IMR-90 (cell line): ENCODE results near the gene RNU1-3. TPM values are rescaled to one million over a fixed set of nuclear protein-coding genes. Genes with fewer than 3 reads are reported as not detected.
"Not testable (repeated sequence)": the region's sequence is repeated elsewhere in the genome, so short reads cannot be mapped to it uniquely, and the experiment has no call there.

Experiments used
- ATAC-seq: fragments of 200-7000 bp; cut with Tn5 transposase; 2 replicates; pipeline ENCODE4 v1.9.1; 2020; ENCODE audit warnings: low read depth, mild to moderate bottlenecking, moderate library complexity
- BruUV-seq: library from RNA; stranded (reverse); fragments of 400-500 nt; replicated peaks from 2 replicates; lab custom pipeline; 2021; lab: Mats Ljungman, UMichigan
- CTCF ChIA-PET: fragments of 300-600 bp; formaldehyde crosslinking; extraction: SDS; loops from one replicate; lab custom pipeline; 2021; ENCODE audit warnings: antibody characterized with exemption; lab: Yijun Ruan, JAX
- POLR2A ChIA-PET: fragments of 300-600 bp; sonication (Branson Sonifier 250); formaldehyde crosslinking; loops from one replicate; lab custom pipeline; 2022; ENCODE audit warnings: antibody characterized with exemption; ENCODE audit not compliant: unreplicated experiment; lab: Charles Lee
- DNase-seq: peaks from one replicate; pipeline ENCODE4 v3.0.0; 2013
- H2AFZ ChIP-seq: replicated peaks from 2 replicates; pipeline ENCODE3; 2013; ENCODE audit warnings: low read length, mild to moderate bottlenecking; ENCODE audit not compliant: poor library complexity
- H2AK5ac ChIP-seq: 2 replicates; pipeline ENCODE4 v1.6.1; 2013; ENCODE audit warnings: low read depth, low read length, inconsistent platforms
- H2AK9ac ChIP-seq: replicated peaks from 2 replicates; pipeline ENCODE3; 2013; ENCODE audit warnings: mild to moderate bottlenecking, low read depth, low read length, moderate library complexity; ENCODE audit not compliant: poor library complexity
- H2BK120ac ChIP-seq: 2 replicates; pipeline ENCODE4 v1.6.1; 2013; ENCODE audit warnings: low read depth, low read length, inconsistent platforms
- H2BK15ac ChIP-seq: 3 replicates; pipeline ENCODE4 v1.6.1; 2013; ENCODE audit warnings: low read depth, low read length, inconsistent platforms
- H2BK20ac ChIP-seq: 2 replicates; pipeline ENCODE4 v1.6.1; 2013; ENCODE audit warnings: low read depth, mild to moderate bottlenecking, inconsistent platforms, low read length, moderate library complexity
- H2BK5ac ChIP-seq: 2 replicates; pipeline ENCODE4 v1.6.1; 2013; ENCODE audit warnings: mild to moderate bottlenecking, low read depth, low read length, inconsistent platforms; ENCODE audit not compliant: poor library complexity, severe bottlenecking
- H3K14ac ChIP-seq: replicated peaks from 2 replicates; pipeline ENCODE4 v1.6.1; 2013; ENCODE audit warnings: low read depth, low read length, inconsistent platforms
- H3K18ac ChIP-seq: 2 replicates; pipeline ENCODE4 v1.6.1; 2013; ENCODE audit warnings: low read depth, low read length, control low read depth
- H3K23ac ChIP-seq: 2 replicates; pipeline ENCODE4 v1.6.1; 2013; ENCODE audit warnings: low read depth, low read length, inconsistent platforms
- H3K27ac ChIP-seq: 2 replicates; pipeline ENCODE4 v1.5.1; 2013; ENCODE audit warnings: mild to moderate bottlenecking, control low read depth, low read length; ENCODE audit not compliant: insufficient read depth
- H3K27me3 ChIP-seq: 2 replicates; pipeline ENCODE4 v1.6.1; 2013; ENCODE audit warnings: low read length; ENCODE audit not compliant: control insufficient read depth, insufficient read depth
- H3K36me3 ChIP-seq: 2 replicates; pipeline ENCODE4 v1.6.1; 2013; ENCODE audit warnings: low read length, mixed read lengths; ENCODE audit not compliant: control insufficient read depth, insufficient read depth
- H3K4ac ChIP-seq: 2 replicates; pipeline ENCODE4 v1.6.1; 2013; ENCODE audit warnings: low read depth, low read length, inconsistent platforms
- H3K4me1 ChIP-seq: 2 replicates; pipeline ENCODE4 v1.6.1; 2013; ENCODE audit warnings: low read length, mixed read lengths; ENCODE audit not compliant: control insufficient read depth, insufficient read depth
- H3K4me2 ChIP-seq: 2 replicates; pipeline ENCODE4 v1.6.1; 2013; ENCODE audit warnings: low read depth, mild to moderate bottlenecking, control low read depth, low read length, moderate library complexity
- H3K4me3 ChIP-seq: 2 replicates; pipeline ENCODE4 v1.5.1; 2013; ENCODE audit warnings: low read depth, mild to moderate bottlenecking, control low read depth, low read length, moderate library complexity; ENCODE audit not compliant: insufficient read depth
- H3K56ac ChIP-seq: 2 replicates; pipeline ENCODE4 v1.6.1; 2013; ENCODE audit warnings: low read length, inconsistent platforms; ENCODE audit not compliant: insufficient read depth; ENCODE audit errors: extremely low read depth
- H3K79me1 ChIP-seq, 2 experiments: 2 replicates each; pipeline ENCODE4 v1.6.1; 2013; ENCODE audit warnings: low read length in 2 of 2, inconsistent platforms in 1 of 2, low read depth in 1 of 2
- H3K9ac ChIP-seq: 2 replicates; pipeline ENCODE4 v1.6.1; 2013; ENCODE audit warnings: low read depth, low read length, control low read depth
- H3K9me1 ChIP-seq: 2 replicates; pipeline ENCODE4 v1.6.1; 2013; ENCODE audit warnings: low read length, inconsistent platforms; ENCODE audit not compliant: insufficient read depth
- H3K9me3 ChIP-seq: 2 replicates; pipeline ENCODE4 v1.6.1; 2013; ENCODE audit warnings: low read length; ENCODE audit not compliant: control insufficient read depth, insufficient read depth
- H4K20me1 ChIP-seq: 2 replicates; pipeline ENCODE4 v1.6.1; 2013; ENCODE audit warnings: low read length, inconsistent platforms; ENCODE audit not compliant: insufficient read depth
- H4K5ac ChIP-seq: 2 replicates; pipeline ENCODE4 v1.6.1; 2013; ENCODE audit warnings: mild to moderate bottlenecking, low read depth, low read length, control low read depth
- H4K8ac ChIP-seq, 2 experiments: 2 replicates each; pipeline ENCODE4 v1.6.1; 2013; ENCODE audit warnings: low read depth in 2 of 2, low read length in 2 of 2, control low read depth in 1 of 2, inconsistent platforms in 1 of 2
- H4K91ac ChIP-seq: 2 replicates; pipeline ENCODE4 v1.6.1; 2013; ENCODE audit warnings: low read depth, low read length, inconsistent platforms; ENCODE audit not compliant: insufficient read depth
- WGBS, 2 experiments: methylation state at CpG; one replicate each; pipeline versions ENCODE4 v1.1.5 to v1.1.7; 2013; ENCODE audit warnings: missing lambda C conversion rate in 2 of 2; ENCODE audit not compliant: insufficient read length in 1 of 2; ENCODE audit errors: extremely low coverage in 2 of 2; 5-methylcytosine and 5-hydroxymethylcytosine counted together
- dilution Hi-C: fragments of 300-500 bp; cut with HindIII; formaldehyde crosslinking; loops from one replicate; pipeline ENCODE4 v1.14.3; 2018; ENCODE audit warnings: low sequenced_read_pairs; ENCODE audit not compliant: unreplicated experiment
- in situ Hi-C: fragments of 300-500 bp; cut with MboI; formaldehyde crosslinking; loops from 3 replicates; pipeline ENCODE4 v1.14.3; 2019; ENCODE audit warnings: low sequenced_read_pairs, inconsistent platforms, mixed read lengths
- intact Hi-C: fragments of 100-400 bp; cut with micrococcal nuclease; formaldehyde crosslinking; loops from 2 replicates; pipeline ENCODE4 v1.10.0; 2022
- polyA plus RNA-seq, 3 experiments: library from polyadenylated mRNA; depleted of rRNA; stranded (reverse); fragments of >200 nt; gene quantifications; 2 replicates each; pipeline ENCODE4 v1.2.3, GENCODE V29; 2012; ENCODE audit warnings: low replicate concordance in 1 of 3
- total RNA-seq: library from RNA; depleted of rRNA; stranded (reverse); fragments of >200 nt; gene quantifications from 2 replicates; pipeline ENCODE4 v1.2.3, GENCODE V29; 2012

Gene RNU1-3
- total and polyA plus RNA-seq, 2 of the 4 experiments (the other 2 are of a cell fraction) = under 0.01 TPM; not detected in 1

- H2AFZ ChIP-seq, H3K36me3 ChIP-seq, DNase-seq, H3K9me3 ChIP-seq, H3K18ac ChIP-seq, H3K4me2 ChIP-seq, ATAC-seq, H3K27me3 ChIP-seq, H3K56ac ChIP-seq, H3K4me1 ChIP-seq, H2BK120ac ChIP-seq, H4K8ac ChIP-seq, H4K20me1 ChIP-seq, BruUV-seq, in situ Hi-C loops, H3K9me1 ChIP-seq, dilution Hi-C loops, H3K4me3 ChIP-seq, H3K23ac ChIP-seq, H3K27ac ChIP-seq, H2AK5ac ChIP-seq, CTCF ChIA-PET, POLR2A ChIA-PET, H3K4ac ChIP-seq, intact Hi-C loops, H3K9ac ChIP-seq, H2BK5ac ChIP-seq, H2AK9ac ChIP-seq, H2BK15ac ChIP-seq, H2BK20ac ChIP-seq, H4K5ac ChIP-seq, H3K79me1 ChIP-seq, H3K14ac ChIP-seq, H4K91ac ChIP-seq: not testable (repeated sequence)
- no CpG with 5 or more reads among the region's 9 CpGs for WGBS, 2 experiments
Observed at GRCh38 chr1:16649960-16650359, 16.8 kb downstream of the RNU1-3 start.

- H3K4me3 ChIP-seq, H3K4ac ChIP-seq, intact Hi-C loops, dilution Hi-C loops, H2AK9ac ChIP-seq, H2BK15ac ChIP-seq, H2BK20ac ChIP-seq, H3K14ac ChIP-seq, H4K20me1 ChIP-seq, H4K5ac ChIP-seq, in situ Hi-C loops, H2BK5ac ChIP-seq, ATAC-seq, H2BK120ac ChIP-seq, DNase-seq, H4K91ac ChIP-seq, H2AK5ac ChIP-seq, H3K4me2 ChIP-seq, CTCF ChIA-PET, H3K4me1 ChIP-seq, H3K27ac ChIP-seq, H2AFZ ChIP-seq, H3K18ac ChIP-seq, H4K8ac ChIP-seq, BruUV-seq, H3K9me3 ChIP-seq, H3K23ac ChIP-seq, H3K36me3 ChIP-seq, H3K9ac ChIP-seq, H3K9me1 ChIP-seq, H3K79me1 ChIP-seq, H3K56ac ChIP-seq, POLR2A ChIA-PET, H3K27me3 ChIP-seq: not testable (repeated sequence)
- no CpG with 5 or more reads among the region's 6 CpGs for WGBS, 2 experiments
Observed at GRCh38 chr1:16649390-16649789, 17.4 kb downstream of the RNU1-3 start.
